Liver (tissue), 9 donors: Measurements from ENCODE around the gene SF3B6. TPM values are rescaled to one million over a fixed set of nuclear protein-coding genes. Genes with fewer than 3 reads are reported as not detected.

ENCODE experiments used
- DNase-seq: peaks from one replicate; pipeline ENCODE4 v3.0.0-alpha.2; 2017; ENCODE audit warnings: low spot score
- H3K27ac ChIP-seq, 2 donors: one replicate each; pipeline ENCODE4 v1.7.0; 2013; ENCODE audit warnings: inconsistent platforms in 2 of 2, low read length in 2 of 2, control low read depth in 1 of 2, low read depth in 1 of 2, mild to moderate bottlenecking in 1 of 2
- H3K27me3 ChIP-seq, 4 donors: one replicate each; pipeline versions ENCODE4 v1.6.1 to v1.7.0; 2013; ENCODE audit warnings: low read length in 3 of 4, inconsistent platforms in 1 of 4, mild to moderate bottlenecking in 1 of 4, moderate library complexity in 1 of 4; ENCODE audit not compliant: control insufficient read depth in 4 of 4, insufficient read depth in 4 of 4
- H3K36me3 ChIP-seq, 4 donors: one replicate each; pipeline versions ENCODE4 v1.6.1 to v1.7.0; 2013; ENCODE audit warnings: low read length in 3 of 4, mild to moderate bottlenecking in 3 of 4, low read depth in 1 of 4, moderate library complexity in 1 of 4; ENCODE audit not compliant: control insufficient read depth in 4 of 4, insufficient read depth in 3 of 4
- H3K4me1 ChIP-seq, 4 donors: one replicate each; pipeline versions ENCODE4 v1.6.1 to v1.7.0; 2013; ENCODE audit warnings: low read length in 3 of 4, mild to moderate bottlenecking in 3 of 4, moderate library complexity in 1 of 4; ENCODE audit not compliant: control insufficient read depth in 4 of 4, insufficient read depth in 4 of 4
- H3K4me3 ChIP-seq, 3 donors: one replicate each; pipeline versions ENCODE4 v1.6.1 to v1.7.0; 2013; ENCODE audit warnings: low read length in 3 of 3, control low read depth in 1 of 3, low read depth in 1 of 3, mild to moderate bottlenecking in 1 of 3
- H3K9ac ChIP-seq, 2 donors: one replicate each; pipeline ENCODE4 v1.7.0; 2013; ENCODE audit warnings: low read length in 2 of 2, mild to moderate bottlenecking in 2 of 2, moderate library complexity in 2 of 2, control low read depth in 1 of 2, low read depth in 1 of 2
- H3K9me3 ChIP-seq, 4 donors: one replicate each; pipeline versions ENCODE4 v1.6.1 to v1.7.0; 2013; ENCODE audit warnings: low read length in 3 of 4; ENCODE audit not compliant: control insufficient read depth in 4 of 4
- EGR1 ChIP-seq, 2 donors: IDR thresholded peaks; 2 replicates each; pipeline ENCODE4 v1.6.1; 2016 to 2018; ENCODE audit warnings: antibody characterized with exemption in 2 of 2, low read depth in 2 of 2
- FOXA1 ChIP-seq: IDR thresholded peaks from 2 replicates; pipeline ENCODE4 v1.6.1; 2016; ENCODE audit warnings: antibody characterized with exemption
- FOXA2 ChIP-seq: IDR thresholded peaks from 2 replicates; pipeline ENCODE4 v1.6.1; 2016; ENCODE audit warnings: antibody characterized with exemption
- GABPA ChIP-seq, 2 donors: IDR thresholded peaks in 1 of 2; conservative IDR thresholded peaks in 1 of 2; 2 replicates each; pipeline ENCODE4 v1.6.1; 2016; ENCODE audit warnings: antibody characterized with exemption in 2 of 2, mild to moderate bottlenecking in 1 of 2, moderate library complexity in 1 of 2
- HNF4A ChIP-seq, 2 donors: conservative IDR thresholded peaks; 2 replicates each; pipeline ENCODE4 v1.6.1; 2016; ENCODE audit warnings: antibody characterized with exemption in 2 of 2, mild to moderate bottlenecking in 2 of 2
- HNF4G ChIP-seq: IDR thresholded peaks from 2 replicates; pipeline ENCODE4 v1.6.1; 2016; ENCODE audit warnings: antibody characterized with exemption
- JUND ChIP-seq, 2 donors: IDR thresholded peaks; 2 replicates each; pipeline ENCODE4 v1.6.1; 2016; ENCODE audit warnings: antibody characterized with exemption in 2 of 2
- NR2F2 ChIP-seq: IDR thresholded peaks from 2 replicates; pipeline ENCODE4 v1.6.1; 2016; ENCODE audit warnings: antibody characterized with exemption
- SP1 ChIP-seq: IDR thresholded peaks from 2 replicates; pipeline ENCODE4 v1.6.1; 2018; ENCODE audit warnings: antibody characterized with exemption, mild to moderate bottlenecking
- TAF1 ChIP-seq: conservative IDR thresholded peaks from 2 replicates; pipeline ENCODE4 v1.6.1; 2016; ENCODE audit warnings: antibody characterized with exemption, mild to moderate bottlenecking
- YY1 ChIP-seq: IDR thresholded peaks from 2 replicates; pipeline ENCODE4 v1.6.1; 2016; ENCODE audit warnings: antibody characterized with exemption, mild to moderate bottlenecking
- WGBS: extraction: QIAGEN DNeasy Blood & Tissue Kit; methylation state at CpG from one replicate; pipeline ENCODE4 v1.1.7; 2013; 5-methylcytosine and 5-hydroxymethylcytosine counted together
- polyA plus RNA-seq, 2 donors: library from polyadenylated mRNA; stranded (reverse) in 1 of 2; unstranded in 1 of 2; fragments of 200-250 nt in 1 of 2; fragments of >200 nt in 1 of 2; fragmentation: Nextera tagmentation in 1 of 2; extraction: Ambion mirVana in 1 of 2; gene quantifications; one replicate each; pipeline versions ENCODE4 v1.2.1 to v1.2.3, GENCODE V29; 2013 to 2015
- total RNA-seq, 2 donors: library from RNA; depleted of rRNA; stranded (reverse); fragments of >200 nt; gene quantifications; one replicate each; pipeline ENCODE4 v1.2.3, GENCODE V29; 2014
- TF ChIP-seq, protein P1 (sequence below): fragments of 150-350 bp; IDR thresholded peaks from 2 replicates; pipeline ENCODE4 v1.5.1; 2017; ENCODE audit warnings: improper control_type of control experiment, low read depth, low read length; ENCODE audit not compliant: missing input control
- TF ChIP-seq, protein P2 (sequence below): IDR thresholded peaks from 2 replicates; pipeline ENCODE4 v1.6.1; 2016; ENCODE audit warnings: antibody characterized with exemption
- TF ChIP-seq, protein P3 (sequence below): IDR thresholded peaks from 2 replicates; pipeline ENCODE4 v1.6.1; 2016; ENCODE audit warnings: antibody characterized with exemption
- TF ChIP-seq, protein P4 (sequence below): IDR thresholded peaks from 2 replicates; pipeline ENCODE4 v1.6.1; 2016; ENCODE audit warnings: antibody characterized with exemption
- donor health status: healthy.
- donor health status: healthy.
- donor health status: healthy.
- donor health status: healthy.
- donor health status: healthy.

The SF3B6 gene
- total and polyA plus RNA-seq, 4 donors, result 31.0 to 104 (median 75.6) TPM

DNA sequence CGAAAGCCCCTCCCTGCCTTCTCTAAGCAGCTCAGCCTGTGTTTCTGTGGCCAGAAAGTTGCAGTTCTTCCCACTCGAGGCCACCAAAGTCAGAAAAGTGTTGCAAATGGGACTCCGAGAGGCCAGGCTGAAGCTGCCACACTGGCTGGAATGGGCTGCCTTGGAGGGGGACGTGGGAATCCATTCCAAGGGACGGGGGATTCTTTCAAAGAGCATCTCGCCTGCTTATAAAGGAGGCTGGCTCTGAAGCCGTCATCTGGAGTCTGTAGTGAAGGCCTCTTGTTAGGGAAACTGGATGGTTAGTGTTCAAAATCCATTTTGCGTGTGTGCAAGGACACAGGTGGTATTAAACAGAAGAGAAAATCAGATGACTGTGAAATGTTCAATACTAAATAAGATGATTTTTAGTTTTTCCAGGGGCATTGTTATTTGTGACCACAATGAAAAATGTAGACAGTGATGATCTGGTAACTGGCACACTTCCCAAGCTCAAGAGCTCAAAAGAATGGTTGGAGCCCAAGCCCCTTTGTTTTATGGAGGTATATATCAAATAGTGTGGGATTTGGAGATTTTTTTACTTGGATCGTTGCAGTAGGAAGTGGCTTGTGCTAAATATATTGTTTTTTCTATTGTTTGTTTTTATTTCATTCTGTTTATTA, 47.9 kb upstream of the SF3B6 start:
- DNase-seq, result no peak
- no peaks in the 10 kb centered on the region for H3K36me3 ChIP-seq
- H3K9ac ChIP-seq, result peak overlapping the region; percentile 79 to 84
- peak overlapping the region; percentile 74 to 83 for H3K27ac ChIP-seq
- no peaks in the 10 kb centered on the region for H3K27me3 ChIP-seq
- peaks cover 0 to 11% (median 6%) of the 10 kb centered on the region in 4 donors for H3K4me1 ChIP-seq
- peak overlapping the region; percentile 74 to 79 (median 75) for H3K4me3 ChIP-seq
- TF ChIP-seq, protein P1, sequence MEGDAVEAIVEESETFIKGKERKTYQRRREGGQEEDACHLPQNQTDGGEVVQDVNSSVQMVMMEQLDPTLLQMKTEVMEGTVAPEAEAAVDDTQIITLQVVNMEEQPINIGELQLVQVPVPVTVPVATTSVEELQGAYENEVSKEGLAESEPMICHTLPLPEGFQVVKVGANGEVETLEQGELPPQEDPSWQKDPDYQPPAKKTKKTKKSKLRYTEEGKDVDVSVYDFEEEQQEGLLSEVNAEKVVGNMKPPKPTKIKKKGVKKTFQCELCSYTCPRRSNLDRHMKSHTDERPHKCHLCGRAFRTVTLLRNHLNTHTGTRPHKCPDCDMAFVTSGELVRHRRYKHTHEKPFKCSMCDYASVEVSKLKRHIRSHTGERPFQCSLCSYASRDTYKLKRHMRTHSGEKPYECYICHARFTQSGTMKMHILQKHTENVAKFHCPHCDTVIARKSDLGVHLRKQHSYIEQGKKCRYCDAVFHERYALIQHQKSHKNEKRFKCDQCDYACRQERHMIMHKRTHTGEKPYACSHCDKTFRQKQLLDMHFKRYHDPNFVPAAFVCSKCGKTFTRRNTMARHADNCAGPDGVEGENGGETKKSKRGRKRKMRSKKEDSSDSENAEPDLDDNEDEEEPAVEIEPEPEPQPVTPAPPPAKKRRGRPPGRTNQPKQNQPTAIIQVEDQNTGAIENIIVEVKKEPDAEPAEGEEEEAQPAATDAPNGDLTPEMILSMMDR, result no peak
- TF ChIP-seq NR2F2 (no peak), HNF4A (conservative IDR thresholded peaks at IDR 0.05) (no peak), TAF1 (no peak), FOXA1 (no peak), JUND (IDR thresholded peaks at IDR 0.05) (no peak), GABPA (IDR thresholded peaks at IDR 0.05 in 1 of 2, conservative IDR thresholded peaks at IDR 0.05 in 1 of 2) (no peak), FOXA2 (no peak), HNF4G (no peak)
- TF ChIP-seq, protein P2, sequence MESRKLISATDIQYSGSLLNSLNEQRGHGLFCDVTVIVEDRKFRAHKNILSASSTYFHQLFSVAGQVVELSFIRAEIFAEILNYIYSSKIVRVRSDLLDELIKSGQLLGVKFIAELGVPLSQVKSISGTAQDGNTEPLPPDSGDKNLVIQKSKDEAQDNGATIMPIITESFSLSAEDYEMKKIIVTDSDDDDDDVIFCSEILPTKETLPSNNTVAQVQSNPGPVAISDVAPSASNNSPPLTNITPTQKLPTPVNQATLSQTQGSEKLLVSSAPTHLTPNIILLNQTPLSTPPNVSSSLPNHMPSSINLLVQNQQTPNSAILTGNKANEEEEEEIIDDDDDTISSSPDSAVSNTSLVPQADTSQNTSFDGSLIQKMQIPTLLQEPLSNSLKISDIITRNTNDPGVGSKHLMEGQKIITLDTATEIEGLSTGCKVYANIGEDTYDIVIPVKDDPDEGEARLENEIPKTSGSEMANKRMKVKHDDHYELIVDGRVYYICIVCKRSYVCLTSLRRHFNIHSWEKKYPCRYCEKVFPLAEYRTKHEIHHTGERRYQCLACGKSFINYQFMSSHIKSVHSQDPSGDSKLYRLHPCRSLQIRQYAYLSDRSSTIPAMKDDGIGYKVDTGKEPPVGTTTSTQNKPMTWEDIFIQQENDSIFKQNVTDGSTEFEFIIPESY, result no peak
- TF ChIP-seq, protein P3, sequence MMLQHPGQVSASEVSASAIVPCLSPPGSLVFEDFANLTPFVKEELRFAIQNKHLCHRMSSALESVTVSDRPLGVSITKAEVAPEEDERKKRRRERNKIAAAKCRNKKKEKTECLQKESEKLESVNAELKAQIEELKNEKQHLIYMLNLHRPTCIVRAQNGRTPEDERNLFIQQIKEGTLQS, result no peak
- TF ChIP-seq, protein P4, sequence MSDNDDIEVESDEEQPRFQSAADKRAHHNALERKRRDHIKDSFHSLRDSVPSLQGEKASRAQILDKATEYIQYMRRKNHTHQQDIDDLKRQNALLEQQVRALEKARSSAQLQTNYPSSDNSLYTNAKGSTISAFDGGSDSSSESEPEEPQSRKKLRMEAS, result no peak
- WGBS, result 34% methylated on average over 9 of the region's 9 CpGs
- H3K9me3 ChIP-seq, result no peaks in the 10 kb centered on the region

DNA sequence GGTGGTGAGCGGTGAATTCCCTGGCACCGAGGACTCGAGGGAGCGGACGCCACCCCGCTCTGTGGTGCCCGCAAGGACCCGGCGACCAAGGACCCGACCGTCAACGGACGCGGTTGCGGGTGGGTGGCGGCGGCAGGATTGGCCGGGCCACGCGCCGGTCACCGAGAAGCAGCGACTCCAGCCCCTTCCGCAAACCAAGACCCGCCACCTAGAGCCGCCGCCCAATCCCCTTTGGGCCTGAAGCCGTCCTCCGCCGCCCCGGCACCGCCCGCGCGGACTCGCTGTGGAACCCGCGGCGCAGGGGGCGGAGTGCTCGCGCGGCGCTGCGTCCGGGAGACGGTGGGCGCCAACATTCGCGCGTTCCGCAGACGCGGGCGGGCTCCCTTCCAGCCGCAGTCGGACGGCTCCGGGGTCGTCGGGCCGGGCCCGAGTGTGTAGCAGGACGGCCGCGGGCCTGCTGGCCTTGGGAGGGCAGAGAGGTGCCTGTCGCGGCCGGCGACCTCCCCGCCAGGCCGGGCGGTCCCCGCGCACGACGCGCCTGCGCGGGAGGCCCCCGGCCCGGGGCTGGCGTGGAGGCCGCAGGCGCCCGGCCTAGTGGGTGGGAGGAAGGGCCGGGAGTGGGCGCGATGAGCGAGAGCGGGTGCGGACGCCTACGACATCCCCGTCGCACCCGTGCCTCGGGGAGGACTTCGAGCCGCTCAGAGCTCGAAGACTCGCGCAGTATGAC, 47.2 kb upstream of the SF3B6 start, which contains the start of the genes FAM228B and PFN4:
Gene FAM228B (plus strand): TSS at position 275 of the 727 bp plus-strand sequence. CDS start 893 bp downstream, outside the sequence.
Gene PFN4 (minus strand): TSS at position 140 of the 727 bp plus-strand sequence. CDS start 799 bp downstream, outside the sequence.
- WGBS, result 1% methylated on average over 103 of the region's 103 CpGs
- peak within 1 kb of the TSS; percentile 74 to 83 for H3K27ac ChIP-seq
- H3K9me3 ChIP-seq, result no peaks in the 10 kb centered on the region
- H3K4me3 ChIP-seq, result peak within 1 kb of the TSS; percentile 74 to 79 (median 75)
- peak within 1 kb of the TSS; percentile 79 to 84 for H3K9ac ChIP-seq
- H3K36me3 ChIP-seq, result no peaks in the 10 kb centered on the region
- H3K27me3 ChIP-seq, result no peaks in the 10 kb centered on the region
- peak; percentile 80 for DNase-seq
- TF ChIP-seq GABPA (IDR thresholded peaks at IDR 0.05 in 1 of 2, conservative IDR thresholded peaks at IDR 0.05 in 1 of 2) (no peak), EGR1 (IDR thresholded peaks at IDR 0.05; ENCODE audit: low read depth in 2 of 2) (no peak), YY1 (no peak), SP1 (no peak)
- TF ChIP-seq, protein P1, result no peak
- H3K4me1 ChIP-seq, result peaks cover 0 to 11% (median 6%) of the 10 kb centered on the region in 4 donors
